Heart left ventricle (tissue), 13 donors: ENCODE data around the gene ADORA2B.

ENCODE experiments used
- POLR2A ChIP-seq, 2 donors: fragments of 450-650 bp; IDR thresholded peaks; one replicate each; pipeline ENCODE4 v1.6.1; 2017; ENCODE audit warnings: antibody characterized with exemption in 2 of 2, mild to moderate bottlenecking in 2 of 2, moderate library complexity in 2 of 2
- TF ChIP-seq, protein P1 (sequence below), 12 donors: fragments of 200-600 bp; sonication (generic) in 4 of 12; IDR thresholded peaks; one replicate each; pipeline versions ENCODE4 v1.5.0 to v1.8.0; 2018 to 2022; ENCODE audit warnings: antibody characterized with exemption in 12 of 12, mild to moderate bottlenecking in 5 of 12
- donor health status: ischemic (EF 13 %, LVEDD 7.1; RV severe dilation, severe dysfunction).
- donor health status: DM: no; HTN: yes; CAD: no.
- donor health status: DM: no; HTN: no; CAD: no.
- donor health status: ischemic (EF 25% LVEDD 6.9; RV normal size, moderate dysfunction).
- donor health status: ischemic (EF 25% LVEDD 5.7; RV mildly dilated, moderate dysfunction).
- donor health status: ischemic (EF 35%, LVEDD 5.7; RV mildly dilated, moderate dysfunction).
- donor health status: nonischemic (EF 11% LVEDD 7.7; RV severe dilation, severe dysfunction).
- donor health status: DM: yes; HTN: yes; CAD: no.
- donor health status: PGD.
- donor health status: ischemic (EF 29% LVEDD 5.4; RV normal size, mild dysfunction).
- donor health status: nonischemic (EF 23%, LVEDD 6.1; RV moderate dilation, normal function).

DNA sequence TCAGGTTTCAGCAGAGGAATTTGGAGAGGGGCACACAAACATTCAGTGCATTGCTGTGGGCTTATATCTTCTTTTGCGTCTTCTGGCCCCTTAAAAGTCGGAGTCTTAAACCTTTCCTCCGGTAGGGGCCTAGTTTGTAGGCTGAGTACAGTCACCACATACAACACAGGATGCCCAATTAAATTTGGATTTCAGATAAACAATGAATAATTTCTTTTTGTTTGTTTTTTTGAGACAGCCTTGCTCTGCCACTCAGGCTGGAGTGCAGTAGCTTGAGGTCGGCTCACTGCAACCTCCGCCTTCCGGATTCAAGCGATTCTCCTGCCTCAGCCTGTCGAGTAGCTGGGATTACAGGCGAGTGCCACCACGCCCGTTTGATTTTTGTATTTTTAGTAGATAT lies 26.7 kb upstream of the ADORA2B start:
- TF ChIP-seq POLR2A (IDR thresholded peaks at IDR 0.05): no peak
- TF ChIP-seq, protein P1, sequence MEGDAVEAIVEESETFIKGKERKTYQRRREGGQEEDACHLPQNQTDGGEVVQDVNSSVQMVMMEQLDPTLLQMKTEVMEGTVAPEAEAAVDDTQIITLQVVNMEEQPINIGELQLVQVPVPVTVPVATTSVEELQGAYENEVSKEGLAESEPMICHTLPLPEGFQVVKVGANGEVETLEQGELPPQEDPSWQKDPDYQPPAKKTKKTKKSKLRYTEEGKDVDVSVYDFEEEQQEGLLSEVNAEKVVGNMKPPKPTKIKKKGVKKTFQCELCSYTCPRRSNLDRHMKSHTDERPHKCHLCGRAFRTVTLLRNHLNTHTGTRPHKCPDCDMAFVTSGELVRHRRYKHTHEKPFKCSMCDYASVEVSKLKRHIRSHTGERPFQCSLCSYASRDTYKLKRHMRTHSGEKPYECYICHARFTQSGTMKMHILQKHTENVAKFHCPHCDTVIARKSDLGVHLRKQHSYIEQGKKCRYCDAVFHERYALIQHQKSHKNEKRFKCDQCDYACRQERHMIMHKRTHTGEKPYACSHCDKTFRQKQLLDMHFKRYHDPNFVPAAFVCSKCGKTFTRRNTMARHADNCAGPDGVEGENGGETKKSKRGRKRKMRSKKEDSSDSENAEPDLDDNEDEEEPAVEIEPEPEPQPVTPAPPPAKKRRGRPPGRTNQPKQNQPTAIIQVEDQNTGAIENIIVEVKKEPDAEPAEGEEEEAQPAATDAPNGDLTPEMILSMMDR (IDR thresholded peaks at IDR 0.05): no peak
